Measurements from ENCODE around the gene GRPEL1.

The GRPEL1 gene

GRCh38 chr4:7041801-7042502, 25.9 kb downstream of the GRPEL1 start:
- no peaks in the 10 kb centered on the region for H3K27me3 ChIP-seq (ENCODE audit: control insufficient read depth in 1 of 2, insufficient read depth in 1 of 2, low read length in 2 of 2)
- H3K27ac ChIP-seq (ENCODE audit: low read length, poor library complexity, severe bottlenecking) = peak overlapping the region; percentile 52
- peak overlapping the region; percentile 86 for H3K4me2 ChIP-seq (ENCODE audit: low read length, poor library complexity, severe bottlenecking)
- peak overlapping the region in 1 of 2 experiments; percentile 74 for H3K18ac ChIP-seq (ENCODE audit: low read depth in 1 of 2, low read length in 2 of 2)
- H3K4me3 ChIP-seq (ENCODE audit: insufficient read depth in 1 of 2, low read depth in 1 of 2, low read length in 2 of 2) = peak overlapping the region; percentile 73 to 90
- H3K4ac ChIP-seq (ENCODE audit: low read depth in 1 of 2, low read length in 2 of 2) = peak overlapping the region in 1 of 2 experiments; percentile 34
- H2BK15ac ChIP-seq (ENCODE audit: low read depth, poor library complexity, severe bottlenecking) = peak overlapping the region; percentile 12
- peaks cover 15% of the 10 kb centered on the region for H3K79me1 ChIP-seq (replicated peaks; ENCODE audit: low read length, poor library complexity, severe bottlenecking)
- peak overlapping the region; percentile 91 for H3K9ac ChIP-seq (ENCODE audit: low read length)
- H2AFZ ChIP-seq (ENCODE audit: low read depth, low read length) = peak overlapping the region; percentile 78
- peak overlapping the region in 1 of 2 experiments; percentile 63 for H3K14ac ChIP-seq (ENCODE audit: low read length in 2 of 2)
- H2BK120ac ChIP-seq (ENCODE audit: low read depth, low read length) = no peak overlapping the region
- peak overlapping the region in 1 of 2 experiments; percentile 23 for H2BK12ac ChIP-seq (ENCODE audit: low read length in 2 of 2)
- no peak for DNase-seq
- H2BK5ac ChIP-seq (ENCODE audit: low read depth, low read length, poor library complexity, severe bottlenecking) = no peak overlapping the region
- peaks cover 32% of the 10 kb centered on the region for H3K4me1 ChIP-seq (ENCODE audit: control insufficient read depth, insufficient read depth, low read depth, low read length)
- H3K23ac ChIP-seq (ENCODE audit: low read length in 2 of 2) = peak overlapping the region in 1 of 2 experiments; percentile 2
- no peak overlapping the region for H2AK5ac ChIP-seq (ENCODE audit: low read length, severe bottlenecking)
- 44% methylated on average over 42 of the region's 42 CpGs for WGBS
- H4K91ac ChIP-seq (ENCODE audit: low read length) = no peak overlapping the region
- H3K36me3 ChIP-seq (ENCODE audit: control insufficient read depth in 1 of 2, insufficient read depth in 2 of 2, low read depth in 1 of 2, low read length in 2 of 2) = peaks cover 0 to 6% of the 10 kb centered on the region in 2 experiments
- H4K8ac ChIP-seq (ENCODE audit: low read length) = peak overlapping the region; percentile 5
- no peaks in the 10 kb centered on the region for H3K9me3 ChIP-seq (ENCODE audit: control insufficient read depth, low read length)

GRCh38 chr4:7041246-7041645, 26.6 kb downstream of the GRPEL1 start:
- no peak overlapping the region for H3K4me2 ChIP-seq (ENCODE audit: low read length, poor library complexity, severe bottlenecking)
- no peak overlapping the region for H2BK15ac ChIP-seq (ENCODE audit: low read depth, poor library complexity, severe bottlenecking)
- no peak for DNase-seq
- peak overlapping the region in 1 of 2 experiments; percentile 11 for H3K4ac ChIP-seq (ENCODE audit: low read depth in 1 of 2, low read length in 2 of 2)
- peak overlapping the region in 1 of 2 experiments; percentile 90 for H3K4me3 ChIP-seq (ENCODE audit: insufficient read depth in 1 of 2, low read depth in 1 of 2, low read length in 2 of 2)
- H2AFZ ChIP-seq (ENCODE audit: low read depth, low read length) = no peak overlapping the region
- H3K27me3 ChIP-seq (ENCODE audit: control insufficient read depth in 1 of 2, insufficient read depth in 1 of 2, low read length in 2 of 2) = no peaks in the 10 kb centered on the region
- H3K14ac ChIP-seq (ENCODE audit: low read length in 2 of 2) = no peak overlapping the region
- no peaks in the 10 kb centered on the region for H3K9me3 ChIP-seq (ENCODE audit: control insufficient read depth, low read length)
- H3K9ac ChIP-seq (ENCODE audit: low read length) = peak overlapping the region; percentile 91
- no peak overlapping the region for H3K27ac ChIP-seq (ENCODE audit: low read length, poor library complexity, severe bottlenecking)
- no peak overlapping the region for H4K91ac ChIP-seq (ENCODE audit: low read length)
- H4K8ac ChIP-seq (ENCODE audit: low read length) = no peak overlapping the region
- peak overlapping the region in 1 of 2 experiments; percentile 23 for H2BK12ac ChIP-seq (ENCODE audit: low read length in 2 of 2)
- peaks cover 14% of the 10 kb centered on the region for H3K79me1 ChIP-seq (replicated peaks; ENCODE audit: low read length, poor library complexity, severe bottlenecking)
- no peak overlapping the region for H2BK120ac ChIP-seq (ENCODE audit: low read depth, low read length)
- H3K4me1 ChIP-seq (ENCODE audit: control insufficient read depth, insufficient read depth, low read depth, low read length) = peaks cover 27% of the 10 kb centered on the region
- WGBS = 96% methylated on average over 19 of the region's 19 CpGs
- H3K18ac ChIP-seq (ENCODE audit: low read depth in 1 of 2, low read length in 2 of 2) = no peak overlapping the region
- H2AK5ac ChIP-seq (ENCODE audit: low read length, severe bottlenecking) = no peak overlapping the region
- H3K36me3 ChIP-seq (ENCODE audit: control insufficient read depth in 1 of 2, insufficient read depth in 2 of 2, low read depth in 1 of 2, low read length in 2 of 2) = peaks cover 0 to 2% of the 10 kb centered on the region in 2 experiments
- peak overlapping the region in 1 of 2 experiments; percentile 94 for H3K23ac ChIP-seq (ENCODE audit: low read length in 2 of 2)
- H2BK5ac ChIP-seq (ENCODE audit: low read depth, low read length, poor library complexity, severe bottlenecking) = no peak overlapping the region

- H4K91ac ChIP-seq (ENCODE audit: low read length) = no peak overlapping the region
- H3K4me2 ChIP-seq (ENCODE audit: low read length, poor library complexity, severe bottlenecking) = no peak overlapping the region
- no peak overlapping the region for H2AFZ ChIP-seq (ENCODE audit: low read depth, low read length)
- H3K4me1 ChIP-seq (ENCODE audit: control insufficient read depth, insufficient read depth, low read depth, low read length) = peaks cover 23% of the 10 kb centered on the region
- peaks cover 0 to under 1% of the 10 kb centered on the region in 2 experiments for H3K36me3 ChIP-seq (ENCODE audit: control insufficient read depth in 1 of 2, insufficient read depth in 2 of 2, low read depth in 1 of 2, low read length in 2 of 2)
- no peak overlapping the region for H3K4me3 ChIP-seq (ENCODE audit: insufficient read depth in 1 of 2, low read depth in 1 of 2, low read length in 2 of 2)
- no peaks in the 10 kb centered on the region for H3K9me3 ChIP-seq (ENCODE audit: control insufficient read depth, low read length)
- H3K79me1 ChIP-seq (replicated peaks; ENCODE audit: low read length, poor library complexity, severe bottlenecking) = peaks cover 12% of the 10 kb centered on the region
- H3K23ac ChIP-seq (ENCODE audit: low read length in 2 of 2) = no peak overlapping the region
- no peak overlapping the region for H2BK15ac ChIP-seq (ENCODE audit: low read depth, poor library complexity, severe bottlenecking)
- no peak overlapping the region for H4K8ac ChIP-seq (ENCODE audit: low read length)
- H3K27me3 ChIP-seq (ENCODE audit: control insufficient read depth in 1 of 2, insufficient read depth in 1 of 2, low read length in 2 of 2) = no peaks in the 10 kb centered on the region
- no peak overlapping the region for H2AK5ac ChIP-seq (ENCODE audit: low read length, severe bottlenecking)
- peak overlapping the region; percentile 91 for H3K9ac ChIP-seq (ENCODE audit: low read length)
- no peak overlapping the region for H3K4ac ChIP-seq (ENCODE audit: low read depth in 1 of 2, low read length in 2 of 2)
- no peak overlapping the region for H3K18ac ChIP-seq (ENCODE audit: low read depth in 1 of 2, low read length in 2 of 2)
- no peak overlapping the region for H2BK12ac ChIP-seq (ENCODE audit: low read length in 2 of 2)
- H3K14ac ChIP-seq (ENCODE audit: low read length in 2 of 2) = no peak overlapping the region
- H2BK5ac ChIP-seq (ENCODE audit: low read depth, low read length, poor library complexity, severe bottlenecking) = no peak overlapping the region
- 89% methylated on average over 1 of the region's 4 CpGs for WGBS
- no peak overlapping the region for H2BK120ac ChIP-seq (ENCODE audit: low read depth, low read length)
- H3K27ac ChIP-seq (ENCODE audit: low read length, poor library complexity, severe bottlenecking) = no peak overlapping the region
- DNase-seq = no peak
Measured at GRCh38 chr4:7040765-7041164, 27.1 kb downstream of the GRPEL1 start.

GRCh38 chr4:7037425-7037824, 30.4 kb downstream of the GRPEL1 start:
- H2BK12ac ChIP-seq (ENCODE audit: low read length in 2 of 2) = no peak overlapping the region
- H3K9me3 ChIP-seq (ENCODE audit: control insufficient read depth, low read length) = no peaks in the 10 kb centered on the region
- WGBS = 97% methylated on average over 3 of the region's 6 CpGs
- H3K27me3 ChIP-seq (ENCODE audit: control insufficient read depth in 1 of 2, insufficient read depth in 1 of 2, low read length in 2 of 2) = no peaks in the 10 kb centered on the region
- H3K4me2 ChIP-seq (ENCODE audit: low read length, poor library complexity, severe bottlenecking) = no peak overlapping the region
- no peak overlapping the region for H3K14ac ChIP-seq (ENCODE audit: low read length in 2 of 2)
- no peak overlapping the region for H2AFZ ChIP-seq (ENCODE audit: low read depth, low read length)
- H3K18ac ChIP-seq (ENCODE audit: low read depth in 1 of 2, low read length in 2 of 2) = no peak overlapping the region
- H2BK120ac ChIP-seq (ENCODE audit: low read depth, low read length) = no peak overlapping the region
- H3K4me3 ChIP-seq (ENCODE audit: insufficient read depth in 1 of 2, low read depth in 1 of 2, low read length in 2 of 2) = no peak overlapping the region
- no peak overlapping the region for H3K27ac ChIP-seq (ENCODE audit: low read length, poor library complexity, severe bottlenecking)
- no peak overlapping the region for H2BK15ac ChIP-seq (ENCODE audit: low read depth, poor library complexity, severe bottlenecking)
- H3K4ac ChIP-seq (ENCODE audit: low read depth in 1 of 2, low read length in 2 of 2) = no peak overlapping the region
- H3K9ac ChIP-seq (ENCODE audit: low read length) = no peak overlapping the region
- H3K79me1 ChIP-seq (replicated peaks; ENCODE audit: low read length, poor library complexity, severe bottlenecking) = peaks cover 13% of the 10 kb centered on the region
- no peak overlapping the region for H4K91ac ChIP-seq (ENCODE audit: low read length)
- peaks cover 31% of the 10 kb centered on the region for H3K4me1 ChIP-seq (ENCODE audit: control insufficient read depth, insufficient read depth, low read depth, low read length)
- H2AK5ac ChIP-seq (ENCODE audit: low read length, severe bottlenecking) = no peak overlapping the region
- H3K23ac ChIP-seq (ENCODE audit: low read length in 2 of 2) = no peak overlapping the region
- H4K8ac ChIP-seq (ENCODE audit: low read length) = no peak overlapping the region
- no peak for DNase-seq
- peaks cover 2 to 10% of the 10 kb centered on the region in 2 experiments for H3K36me3 ChIP-seq (ENCODE audit: control insufficient read depth in 1 of 2, insufficient read depth in 2 of 2, low read depth in 1 of 2, low read length in 2 of 2)
- no peak overlapping the region for H2BK5ac ChIP-seq (ENCODE audit: low read depth, low read length, poor library complexity, severe bottlenecking)
